HepG2 (cell line): Measurements from ENCODE around the gene MAN1A1. TPM values are rescaled to one million over a fixed set of nuclear protein-coding genes. Genes with fewer than 3 reads are reported as not detected.

Experiments used
- ARNTL ChIP-seq: sonication (generic); formaldehyde crosslinking; IDR thresholded peaks from 2 replicates; pipeline ENCODE4 v1.4.0; 2020; ENCODE audit warnings: mild to moderate bottlenecking, missing genetic modification reagents
- CEBPG ChIP-seq: IDR thresholded peaks from 2 replicates; pipeline ENCODE4 v1.6.1; 2016
- FLYWCH1 ChIP-seq: sonication (generic); formaldehyde crosslinking; IDR thresholded peaks from 2 replicates; pipeline ENCODE4 v1.8.1; 2023; ENCODE audit warnings: mild to moderate bottlenecking, missing genetic modification reagents
- FOSL1 ChIP-seq: sonication (generic); formaldehyde crosslinking; IDR thresholded peaks from 2 replicates; pipeline ENCODE4 v1.9.0; 2021; ENCODE audit warnings: missing genetic modification reagents, borderline replicate concordance
- NFIB ChIP-seq: sonication (generic); formaldehyde crosslinking; IDR thresholded peaks from 2 replicates; pipeline ENCODE4 v1.9.0; 2021; ENCODE audit warnings: missing genetic modification reagents, mild to moderate bottlenecking, borderline replicate concordance
- REXO4 ChIP-seq: sonication (generic); formaldehyde crosslinking; IDR thresholded peaks from 2 replicates; pipeline ENCODE4 v1.8.0; 2022; ENCODE audit warnings: missing genetic modification reagents, mild to moderate bottlenecking, borderline replicate concordance
- RFX3 ChIP-seq: IDR thresholded peaks from 2 replicates; pipeline ENCODE4 v1.6.1; 2016; ENCODE audit warnings: missing biosample characterization, missing genetic modification reagents
- SIX1 ChIP-seq: sonication (generic); formaldehyde crosslinking; IDR thresholded peaks from 2 replicates; pipeline ENCODE4 v1.4.0; 2020; ENCODE audit warnings: missing genetic modification reagents, borderline replicate concordance
- THAP11 ChIP-seq: IDR thresholded peaks from 2 replicates; pipeline ENCODE4 v1.6.1; 2016; ENCODE audit warnings: missing biosample characterization, missing genetic modification reagents
- ZNF678 ChIP-seq: sonication (generic); formaldehyde crosslinking; IDR thresholded peaks from 2 replicates; pipeline ENCODE4 v1.4.0; 2020; ENCODE audit warnings: mild to moderate bottlenecking, missing genetic modification reagents
- polyA plus RNA-seq, 8 experiments: library from polyadenylated mRNA; depleted of rRNA in 3 of 8; stranded (reverse) in 7 of 8; unstranded in 1 of 8; fragments of >200 nt; fragmentation: Illumina TruSeq in 4 of 8; extraction: Trizol in 4 of 8; gene quantifications; 2 replicates each; pipeline versions ENCODE4 v1.2.1 to v1.2.3, GENCODE V29; 2011 to 2016; ENCODE audit warnings: low read depth in 4 of 8, missing spikeins in 1 of 8, mixed read lengths in 1 of 8; ENCODE audit not compliant: insufficient read depth in 1 of 8
- total RNA-seq, 5 experiments: library from RNA; depleted of rRNA; stranded (reverse); fragments of >200 nt; fragmentation: Illumina TruSeq; extraction: Trizol; gene quantifications; 2 replicates each; pipeline ENCODE4 v1.2.3, GENCODE V29; 2016; ENCODE audit warnings: low read depth in 1 of 5
- TF ChIP-seq, protein P1 (sequence below): sonication (generic); formaldehyde crosslinking; IDR thresholded peaks from 2 replicates; pipeline ENCODE4 v1.5.0; 2020; ENCODE audit warnings: mild to moderate bottlenecking, missing genetic modification reagents, borderline replicate concordance
- TF ChIP-seq, protein P2 (sequence below): IDR thresholded peaks from 2 replicates; pipeline ENCODE4 v1.4.0; 2020; ENCODE audit warnings: mild to moderate bottlenecking, missing genetic modification reagents
- TF ChIP-seq, protein P3 (sequence below): sonication (generic); formaldehyde crosslinking; IDR thresholded peaks from 2 replicates; pipeline ENCODE4 v1.9.0; 2022; ENCODE audit warnings: missing genetic modification reagents, mild to moderate bottlenecking, borderline replicate concordance

The MAN1A1 gene
- total and polyA plus RNA-seq, 2 of the 13 experiments (the other 11 are each of a cell fraction or from before 2014, with no cell fraction given) = 156 to 236 TPM

DNA sequence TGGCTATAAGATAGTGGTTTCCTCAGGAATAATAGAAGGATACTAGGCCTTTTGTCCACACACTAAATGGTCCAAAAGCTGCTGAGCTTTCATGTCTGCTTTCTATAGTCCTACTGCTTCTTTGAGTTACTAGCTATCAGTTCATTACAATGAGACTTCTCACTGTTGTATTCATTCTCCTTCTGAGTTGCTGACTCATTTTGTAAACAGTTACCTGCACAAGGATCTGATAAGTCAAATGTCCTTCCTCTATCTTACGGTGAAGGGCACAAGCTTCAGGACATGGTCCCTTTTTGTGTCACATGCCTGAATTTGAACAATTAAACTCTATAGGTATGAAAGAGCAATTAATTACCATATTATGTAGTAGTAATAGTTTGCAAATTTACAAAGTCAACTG lies 90.5 kb downstream of the MAN1A1 start (continued):
- TF ChIP-seq, protein P1, sequence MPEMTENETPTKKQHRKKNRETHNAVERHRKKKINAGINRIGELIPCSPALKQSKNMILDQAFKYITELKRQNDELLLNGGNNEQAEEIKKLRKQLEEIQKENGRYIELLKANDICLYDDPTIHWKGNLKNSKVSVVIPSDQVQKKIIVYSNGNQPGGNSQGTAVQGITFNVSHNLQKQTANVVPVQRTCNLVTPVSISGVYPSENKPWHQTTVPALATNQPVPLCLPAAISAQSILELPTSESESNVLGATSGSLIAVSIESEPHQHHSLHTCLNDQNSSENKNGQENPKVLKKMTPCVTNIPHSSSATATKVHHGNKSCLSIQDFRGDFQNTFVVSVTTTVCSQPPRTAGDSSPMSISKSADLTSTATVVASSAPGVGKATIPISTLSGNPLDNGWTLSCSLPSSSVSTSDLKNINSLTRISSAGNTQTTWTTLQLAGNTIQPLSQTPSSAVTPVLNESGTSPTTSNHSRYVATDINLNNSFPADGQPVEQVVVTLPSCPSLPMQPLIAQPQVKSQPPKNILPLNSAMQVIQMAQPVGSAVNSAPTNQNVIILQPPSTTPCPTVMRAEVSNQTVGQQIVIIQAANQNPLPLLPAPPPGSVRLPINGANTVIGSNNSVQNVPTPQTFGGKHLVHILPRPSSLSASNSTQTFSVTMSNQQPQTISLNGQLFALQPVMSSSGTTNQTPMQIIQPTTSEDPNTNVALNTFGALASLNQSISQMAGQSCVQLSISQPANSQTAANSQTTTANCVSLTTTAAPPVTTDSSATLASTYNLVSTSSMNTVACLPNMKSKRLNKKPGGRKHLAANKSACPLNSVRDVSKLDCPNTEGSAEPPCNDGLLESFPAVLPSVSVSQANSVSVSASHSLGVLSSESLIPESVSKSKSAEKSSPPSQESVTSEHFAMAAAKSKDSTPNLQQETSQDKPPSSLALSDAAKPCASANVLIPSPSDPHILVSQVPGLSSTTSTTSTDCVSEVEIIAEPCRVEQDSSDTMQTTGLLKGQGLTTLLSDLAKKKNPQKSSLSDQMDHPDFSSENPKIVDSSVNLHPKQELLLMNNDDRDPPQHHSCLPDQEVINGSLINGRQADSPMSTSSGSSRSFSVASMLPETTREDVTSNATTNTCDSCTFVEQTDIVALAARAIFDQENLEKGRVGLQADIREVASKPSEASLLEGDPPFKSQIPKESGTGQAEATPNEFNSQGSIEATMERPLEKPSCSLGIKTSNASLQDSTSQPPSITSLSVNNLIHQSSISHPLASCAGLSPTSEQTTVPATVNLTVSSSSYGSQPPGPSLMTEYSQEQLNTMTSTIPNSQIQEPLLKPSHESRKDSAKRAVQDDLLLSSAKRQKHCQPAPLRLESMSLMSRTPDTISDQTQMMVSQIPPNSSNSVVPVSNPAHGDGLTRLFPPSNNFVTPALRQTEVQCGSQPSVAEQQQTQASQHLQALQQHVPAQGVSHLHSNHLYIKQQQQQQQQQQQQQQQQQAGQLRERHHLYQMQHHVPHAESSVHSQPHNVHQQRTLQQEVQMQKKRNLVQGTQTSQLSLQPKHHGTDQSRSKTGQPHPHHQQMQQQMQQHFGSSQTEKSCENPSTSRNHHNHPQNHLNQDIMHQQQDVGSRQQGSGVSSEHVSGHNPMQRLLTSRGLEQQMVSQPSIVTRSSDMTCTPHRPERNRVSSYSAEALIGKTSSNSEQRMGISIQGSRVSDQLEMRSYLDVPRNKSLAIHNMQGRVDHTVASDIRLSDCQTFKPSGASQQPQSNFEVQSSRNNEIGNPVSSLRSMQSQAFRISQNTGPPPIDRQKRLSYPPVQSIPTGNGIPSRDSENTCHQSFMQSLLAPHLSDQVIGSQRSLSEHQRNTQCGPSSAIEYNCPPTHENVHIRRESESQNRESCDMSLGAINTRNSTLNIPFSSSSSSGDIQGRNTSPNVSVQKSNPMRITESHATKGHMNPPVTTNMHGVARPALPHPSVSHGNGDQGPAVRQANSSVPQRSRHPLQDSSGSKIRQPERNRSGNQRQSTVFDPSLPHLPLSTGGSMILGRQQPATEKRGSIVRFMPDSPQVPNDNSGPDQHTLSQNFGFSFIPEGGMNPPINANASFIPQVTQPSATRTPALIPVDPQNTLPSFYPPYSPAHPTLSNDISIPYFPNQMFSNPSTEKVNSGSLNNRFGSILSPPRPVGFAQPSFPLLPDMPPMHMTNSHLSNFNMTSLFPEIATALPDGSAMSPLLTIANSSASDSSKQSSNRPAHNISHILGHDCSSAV = no peak
- TF ChIP-seq FOSL1 (peak; percentile 88), CEBPG (CRISPR knock-in tag) (peak; percentile 70), RFX3 (CRISPR knock-in tag) (no peak), REXO4 (no peak), THAP11 (CRISPR knock-in tag) (peak; percentile 64), ARNTL (CRISPR knock-in tag) (no peak), SIX1 (peak; percentile 28; the same call in 1 of the 2 replicates), FLYWCH1 (CRISPR knock-in tag) (no peak), ZNF678 (CRISPR knock-in tag) (no peak), NFIB (no peak)
- TF ChIP-seq, protein P2, sequence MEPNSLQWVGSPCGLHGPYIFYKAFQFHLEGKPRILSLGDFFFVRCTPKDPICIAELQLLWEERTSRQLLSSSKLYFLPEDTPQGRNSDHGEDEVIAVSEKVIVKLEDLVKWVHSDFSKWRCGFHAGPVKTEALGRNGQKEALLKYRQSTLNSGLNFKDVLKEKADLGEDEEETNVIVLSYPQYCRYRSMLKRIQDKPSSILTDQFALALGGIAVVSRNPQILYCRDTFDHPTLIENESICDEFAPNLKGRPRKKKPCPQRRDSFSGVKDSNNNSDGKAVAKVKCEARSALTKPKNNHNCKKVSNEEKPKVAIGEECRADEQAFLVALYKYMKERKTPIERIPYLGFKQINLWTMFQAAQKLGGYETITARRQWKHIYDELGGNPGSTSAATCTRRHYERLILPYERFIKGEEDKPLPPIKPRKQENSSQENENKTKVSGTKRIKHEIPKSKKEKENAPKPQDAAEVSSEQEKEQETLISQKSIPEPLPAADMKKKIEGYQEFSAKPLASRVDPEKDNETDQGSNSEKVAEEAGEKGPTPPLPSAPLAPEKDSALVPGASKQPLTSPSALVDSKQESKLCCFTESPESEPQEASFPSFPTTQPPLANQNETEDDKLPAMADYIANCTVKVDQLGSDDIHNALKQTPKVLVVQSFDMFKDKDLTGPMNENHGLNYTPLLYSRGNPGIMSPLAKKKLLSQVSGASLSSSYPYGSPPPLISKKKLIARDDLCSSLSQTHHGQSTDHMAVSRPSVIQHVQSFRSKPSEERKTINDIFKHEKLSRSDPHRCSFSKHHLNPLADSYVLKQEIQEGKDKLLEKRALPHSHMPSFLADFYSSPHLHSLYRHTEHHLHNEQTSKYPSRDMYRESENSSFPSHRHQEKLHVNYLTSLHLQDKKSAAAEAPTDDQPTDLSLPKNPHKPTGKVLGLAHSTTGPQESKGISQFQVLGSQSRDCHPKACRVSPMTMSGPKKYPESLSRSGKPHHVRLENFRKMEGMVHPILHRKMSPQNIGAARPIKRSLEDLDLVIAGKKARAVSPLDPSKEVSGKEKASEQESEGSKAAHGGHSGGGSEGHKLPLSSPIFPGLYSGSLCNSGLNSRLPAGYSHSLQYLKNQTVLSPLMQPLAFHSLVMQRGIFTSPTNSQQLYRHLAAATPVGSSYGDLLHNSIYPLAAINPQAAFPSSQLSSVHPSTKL = peak; percentile 95
- TF ChIP-seq, protein P3, sequence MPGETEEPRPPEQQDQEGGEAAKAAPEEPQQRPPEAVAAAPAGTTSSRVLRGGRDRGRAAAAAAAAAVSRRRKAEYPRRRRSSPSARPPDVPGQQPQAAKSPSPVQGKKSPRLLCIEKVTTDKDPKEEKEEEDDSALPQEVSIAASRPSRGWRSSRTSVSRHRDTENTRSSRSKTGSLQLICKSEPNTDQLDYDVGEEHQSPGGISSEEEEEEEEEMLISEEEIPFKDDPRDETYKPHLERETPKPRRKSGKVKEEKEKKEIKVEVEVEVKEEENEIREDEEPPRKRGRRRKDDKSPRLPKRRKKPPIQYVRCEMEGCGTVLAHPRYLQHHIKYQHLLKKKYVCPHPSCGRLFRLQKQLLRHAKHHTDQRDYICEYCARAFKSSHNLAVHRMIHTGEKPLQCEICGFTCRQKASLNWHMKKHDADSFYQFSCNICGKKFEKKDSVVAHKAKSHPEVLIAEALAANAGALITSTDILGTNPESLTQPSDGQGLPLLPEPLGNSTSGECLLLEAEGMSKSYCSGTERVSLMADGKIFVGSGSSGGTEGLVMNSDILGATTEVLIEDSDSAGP = no peak
